C4-2B (cell line): ENCODE measurements around the gene TSPAN7.

ENCODE experiments used
- H3K27ac ChIP-seq: fragments of 450-650 bp; 2 replicates; pipeline ENCODE4 v1.5.1; 2017
- ZFX ChIP-seq: fragments of 450-650 bp; IDR thresholded peaks from 2 replicates; pipeline ENCODE4 v1.6.1; 2017
- TF ChIP-seq, protein P1 (sequence below): fragments of 450-650 bp; conservative IDR thresholded peaks from 2 replicates; pipeline ENCODE4 v1.5.1; 2017; ENCODE audit warnings: mild to moderate bottlenecking

TSPAN7 gene

DNA sequence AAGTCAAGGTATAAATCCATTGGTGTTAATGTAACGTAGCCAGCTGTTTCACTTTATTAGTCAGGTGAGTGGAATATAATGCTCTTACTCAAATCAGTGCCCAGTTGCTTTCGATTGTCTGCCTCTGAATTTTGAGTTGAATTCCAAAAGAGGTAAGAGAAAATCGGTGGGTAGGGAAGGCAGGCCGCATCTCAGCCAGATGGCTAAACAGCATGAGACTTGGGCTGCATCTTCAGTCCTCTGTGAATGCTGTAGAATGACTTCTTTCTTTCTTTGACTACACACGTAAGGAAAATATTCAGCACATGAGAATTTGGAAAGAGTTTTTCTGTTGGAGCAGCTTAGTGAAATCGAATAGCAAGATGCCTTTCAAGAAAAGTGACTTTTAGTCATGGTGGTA, 49.5 kb downstream of the TSPAN7 start:
- no peak overlapping the region for H3K27ac ChIP-seq
- no peak for TF ChIP-seq ZFX
- TF ChIP-seq, protein P1, sequence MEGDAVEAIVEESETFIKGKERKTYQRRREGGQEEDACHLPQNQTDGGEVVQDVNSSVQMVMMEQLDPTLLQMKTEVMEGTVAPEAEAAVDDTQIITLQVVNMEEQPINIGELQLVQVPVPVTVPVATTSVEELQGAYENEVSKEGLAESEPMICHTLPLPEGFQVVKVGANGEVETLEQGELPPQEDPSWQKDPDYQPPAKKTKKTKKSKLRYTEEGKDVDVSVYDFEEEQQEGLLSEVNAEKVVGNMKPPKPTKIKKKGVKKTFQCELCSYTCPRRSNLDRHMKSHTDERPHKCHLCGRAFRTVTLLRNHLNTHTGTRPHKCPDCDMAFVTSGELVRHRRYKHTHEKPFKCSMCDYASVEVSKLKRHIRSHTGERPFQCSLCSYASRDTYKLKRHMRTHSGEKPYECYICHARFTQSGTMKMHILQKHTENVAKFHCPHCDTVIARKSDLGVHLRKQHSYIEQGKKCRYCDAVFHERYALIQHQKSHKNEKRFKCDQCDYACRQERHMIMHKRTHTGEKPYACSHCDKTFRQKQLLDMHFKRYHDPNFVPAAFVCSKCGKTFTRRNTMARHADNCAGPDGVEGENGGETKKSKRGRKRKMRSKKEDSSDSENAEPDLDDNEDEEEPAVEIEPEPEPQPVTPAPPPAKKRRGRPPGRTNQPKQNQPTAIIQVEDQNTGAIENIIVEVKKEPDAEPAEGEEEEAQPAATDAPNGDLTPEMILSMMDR, result no peak

DNA sequence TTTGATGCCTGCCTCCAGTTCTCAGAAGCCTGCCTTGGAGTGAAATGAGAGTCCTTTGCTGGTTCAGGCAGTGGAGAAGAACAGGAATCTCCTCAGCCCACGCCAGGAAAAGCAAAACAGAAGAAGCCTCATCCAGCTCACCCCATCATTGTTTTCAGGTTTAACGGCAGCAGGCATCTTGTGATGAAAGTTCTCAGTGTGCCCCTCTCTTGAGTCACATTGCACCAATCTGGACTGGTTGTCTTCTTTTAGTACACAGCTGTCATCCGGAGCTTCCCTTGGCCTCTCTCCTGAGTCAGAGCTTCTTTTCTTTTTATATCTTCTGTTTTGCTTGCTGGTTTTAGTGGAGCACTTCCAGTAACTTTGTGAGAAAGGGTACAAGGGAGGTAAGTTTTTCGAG, 50.9 kb downstream of the TSPAN7 start:
- TF ChIP-seq, protein P1, result no peak
- TF ChIP-seq ZFX, result no peak
- H3K27ac ChIP-seq, result no peak overlapping the region

DNA sequence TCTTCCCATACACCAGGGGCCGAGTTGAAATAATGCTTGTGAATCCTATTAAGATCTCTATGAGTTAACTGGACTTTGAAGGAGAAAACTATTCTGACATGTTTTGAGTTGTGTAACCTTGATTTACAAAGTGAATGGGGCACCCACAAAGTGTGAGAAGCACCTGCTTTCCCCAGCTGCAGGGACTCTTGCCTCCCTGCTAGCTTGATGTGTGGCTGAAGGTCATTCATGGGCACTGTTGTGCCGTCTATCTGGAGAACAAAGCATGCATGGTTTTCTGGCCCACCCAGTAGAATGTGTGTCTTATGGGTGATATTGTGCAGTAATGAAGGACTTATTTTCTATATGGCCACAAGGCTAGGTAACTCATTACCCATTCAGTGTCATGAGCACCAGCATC, 53.1 kb downstream of the TSPAN7 start:
- TF ChIP-seq ZFX, result no peak
- TF ChIP-seq, protein P1, result no peak

DNA sequence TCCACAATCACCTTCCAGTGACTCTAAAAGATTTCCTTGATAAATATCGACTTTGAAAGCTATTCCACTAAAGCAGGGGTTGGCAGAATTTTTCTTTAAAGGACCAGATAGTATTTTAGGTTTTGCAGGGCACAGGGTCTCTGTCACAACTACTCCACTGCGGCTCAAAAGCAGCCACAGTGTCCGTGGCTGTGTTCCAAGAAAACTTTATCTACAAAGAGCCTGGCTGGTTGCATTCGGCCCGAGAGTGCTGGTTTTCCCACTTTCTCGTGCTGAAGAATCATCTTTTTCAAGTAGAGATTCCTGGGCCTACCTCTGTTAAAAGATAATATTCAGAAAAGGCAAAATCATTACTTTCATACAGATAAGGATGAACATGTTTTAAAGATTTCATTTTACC, 55.6 kb downstream of the TSPAN7 start:
- no peak overlapping the region for H3K27ac ChIP-seq
- TF ChIP-seq, protein P1, result no peak
- TF ChIP-seq ZFX, result no peak

More for the DNA sequence above, 53.1 kb downstream of the TSPAN7 start:
- H3K27ac ChIP-seq, result no peak overlapping the region

DNA sequence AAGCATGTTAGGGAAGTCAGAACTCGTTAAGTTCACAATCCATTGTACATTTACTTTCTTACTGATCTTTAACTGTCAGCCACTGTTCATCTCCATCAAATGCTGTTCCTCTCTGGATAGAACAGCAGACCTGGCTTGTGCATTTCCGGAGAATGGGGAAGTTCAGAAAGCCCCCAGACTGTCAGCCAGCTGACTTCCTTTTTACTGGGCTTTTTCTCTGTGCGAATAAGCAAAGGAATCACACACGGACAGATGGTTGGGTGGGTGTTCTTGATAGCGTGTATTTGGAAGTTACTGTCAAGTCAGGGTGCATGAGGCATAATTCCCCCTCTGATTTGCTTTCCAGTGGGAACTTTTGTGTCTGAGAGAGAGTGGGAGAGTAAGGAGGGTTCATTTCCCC, 56.8 kb downstream of the TSPAN7 start:
- no peak overlapping the region for H3K27ac ChIP-seq
- TF ChIP-seq ZFX, result no peak
- TF ChIP-seq, protein P1, result no peak

DNA sequence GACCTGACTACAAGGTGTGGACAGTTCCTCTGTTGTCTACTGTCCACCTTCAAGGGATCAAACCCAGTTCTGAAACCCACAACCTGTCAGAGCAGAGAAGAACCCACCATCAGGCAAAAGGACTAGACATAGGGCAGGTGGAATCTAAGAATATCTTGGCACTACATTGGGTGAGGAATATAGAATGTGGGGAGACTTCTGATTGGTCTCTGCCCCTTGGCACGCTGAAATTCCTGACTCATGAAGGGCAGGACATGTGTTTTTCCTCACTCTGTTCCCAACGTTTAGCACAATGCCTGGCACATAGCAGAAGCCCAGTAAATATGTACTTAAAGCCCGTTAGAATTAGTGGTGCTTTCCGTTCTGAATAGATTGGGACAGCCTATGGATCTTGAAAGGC, 59.3 kb downstream of the TSPAN7 start:
- H3K27ac ChIP-seq, result no peak overlapping the region
- TF ChIP-seq, protein P1, result no peak
- no peak for TF ChIP-seq ZFX

DNA sequence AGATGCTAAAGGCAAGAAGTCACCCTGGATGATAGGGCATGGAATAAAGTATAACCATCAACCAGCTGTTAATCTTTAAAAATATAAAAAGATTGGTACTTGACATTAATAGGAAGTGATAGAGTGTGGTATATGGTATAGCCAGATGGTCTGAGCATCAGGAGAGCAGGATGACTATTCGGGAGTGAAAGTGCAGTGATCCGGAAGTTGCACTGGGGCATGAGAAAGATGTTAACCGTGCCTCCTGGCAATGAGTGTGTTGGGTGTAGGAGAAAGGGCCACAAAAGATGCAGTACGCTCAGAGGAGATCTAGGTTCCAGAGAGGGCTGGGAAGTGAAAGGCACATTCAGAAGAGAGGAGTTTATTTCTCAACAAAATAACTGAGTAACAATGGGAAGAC, 65.0 kb downstream of the TSPAN7 start:
- TF ChIP-seq, protein P1, result no peak
- H3K27ac ChIP-seq, result no peak overlapping the region
